ENCODE measurements around the gene CD200R1.

CD200R1 gene

GRCh38 chr3:112884678-112885290 is 90.1 kb downstream of the CD200R1 start:
- ChIA-PET POLR2A (no interaction called here), CTCF (no interaction called here)
- no peak overlapping the region for H3K4me3 ChIP-seq (ENCODE audit: low read depth, low read length)
- TF ChIP-seq BCL11B (tag by site-specific recombination; IDR thresholded peaks at IDR 0.05; ENCODE audit: low read depth), result no peak
- H3K27ac ChIP-seq (ENCODE audit: extremely low read depth, low read depth, low read length), result no peak overlapping the region
- no peaks in the 10 kb centered on the region for H3K9me3 ChIP-seq (ENCODE audit: control insufficient read depth, insufficient read depth, low read depth, low read length)
- no peaks in the 10 kb centered on the region for H3K36me3 ChIP-seq (ENCODE audit: control insufficient read depth in 2 of 2, insufficient read depth in 1 of 2, low read length in 2 of 2)
- H3K4me1 ChIP-seq (ENCODE audit: control insufficient read depth, insufficient read depth, low read length), result no peaks in the 10 kb centered on the region

- POLR2A ChIA-PET, result no interaction called here
Measured at GRCh38 chr3:112881891-112882290, 93.0 kb downstream of the CD200R1 start.

GRCh38 chr3:112875561-112875960 is 99.3 kb downstream of the CD200R1 start:
- CTCF ChIA-PET, result interaction anchor here (0.6 kb wide), 1 partner anchor 1005 kb away, joined by 3 read pairs; no protein-coding TSS in a partner anchor
- no peaks in the 10 kb centered on the region for H3K4me1 ChIP-seq (ENCODE audit: control insufficient read depth, insufficient read depth, low read length)
- POLR2A ChIA-PET, result no interaction called here

More at GRCh38 chr3:112881891-112882290, 93.0 kb downstream of the CD200R1 start:
- TF ChIP-seq ZBTB10 (tag by site-specific recombination; IDR thresholded peaks at IDR 0.05), result no peak
- no peak for TF ChIP-seq BCL6B (tag by site-specific recombination; IDR thresholded peaks at IDR 0.05)
- TF ChIP-seq ZNF335 (tag by site-specific recombination; conservative IDR thresholded peaks at IDR 0.05), result no peak
- Histone ChIP-seq H3K4me1 (ENCODE audit: control insufficient read depth, insufficient read depth, low read length) (no peaks in the 10 kb centered on the region), H3K36me3 (ENCODE audit: control insufficient read depth in 2 of 2, insufficient read depth in 1 of 2, low read length in 2 of 2) (no peaks in the 10 kb centered on the region), H3K4me3 (ENCODE audit: low read depth, low read length) (no peak overlapping the region), H3K9me3 (ENCODE audit: control insufficient read depth, insufficient read depth, low read depth, low read length) (no peaks in the 10 kb centered on the region), H3K27ac (ENCODE audit: extremely low read depth, low read depth, low read length) (no peak overlapping the region)
- CTCF ChIA-PET, result interaction anchor here (1.0 kb wide), 1 partner anchor 11 kb away, joined by 3 read pairs; no protein-coding TSS in a partner anchor

More at GRCh38 chr3:112875561-112875960, 99.3 kb downstream of the CD200R1 start:
- Histone ChIP-seq H3K36me3 (ENCODE audit: control insufficient read depth in 2 of 2, insufficient read depth in 1 of 2, low read length in 2 of 2) (no peaks in the 10 kb centered on the region), H3K4me3 (ENCODE audit: low read depth, low read length) (no peak overlapping the region), H3K27ac (ENCODE audit: extremely low read depth, low read depth, low read length) (no peak overlapping the region), H3K9me3 (ENCODE audit: control insufficient read depth, insufficient read depth, low read depth, low read length) (no peaks in the 10 kb centered on the region)
- TF ChIP-seq PATZ1 (tag by site-specific recombination; IDR thresholded peaks at IDR 0.05) (no peak), ZNF248 (tag by site-specific recombination; IDR thresholded peaks at IDR 0.05) (no peak), ZFP37 (tag by site-specific recombination; IDR thresholded peaks at IDR 0.05) (no peak), WT1 (tag by site-specific recombination; IDR thresholded peaks at IDR 0.05) (no peak), ZNF341 (tag by site-specific recombination; IDR thresholded peaks at IDR 0.05; ENCODE audit: low read depth) (no peak), ZNF148 (tag by site-specific recombination; IDR thresholded peaks at IDR 0.05; ENCODE audit: borderline replicate concordance) (no peak)
